ENCODE results near the gene FOXQ1.

FOXQ1 gene

DNA sequence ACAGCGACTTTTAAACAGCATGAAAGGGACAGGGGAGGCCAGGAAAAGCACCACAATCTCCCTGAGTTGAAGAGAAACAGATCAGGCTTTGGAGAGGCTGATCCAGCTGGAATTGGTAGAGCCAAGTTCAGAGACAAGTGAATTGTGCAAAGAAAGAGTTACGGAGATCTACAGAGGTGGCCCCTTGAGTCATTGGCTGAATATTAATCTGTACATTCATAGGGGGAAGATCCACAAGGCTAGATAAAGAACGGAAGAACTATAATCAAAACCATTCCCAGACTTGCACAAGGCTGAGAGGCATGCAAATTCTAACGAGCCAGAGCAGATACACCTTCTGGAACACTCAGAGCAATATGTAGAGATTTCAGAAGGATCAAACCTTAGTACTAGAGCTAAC is 14.2 kb upstream of the FOXQ1 start:
- Histone ChIP-seq H3K27me3 (ENCODE audit: insufficient read depth, poor library complexity, severe bottlenecking) (no peaks in the 10 kb centered on the region), H3K27ac (replicated peaks) (no peak overlapping the region), H3K4me3 (replicated peaks; ENCODE audit: insufficient read depth, low read length) (no peak overlapping the region)
- DNase-seq (ENCODE audit: low read depth in 1 of 2, low spot score in 1 of 2), result no peak
- TF ChIP-seq POLR2AphosphoS5 (IDR thresholded peaks at IDR 0.05; ENCODE audit: low read depth) (no peak), SPI1 (IDR thresholded peaks at IDR 0.05; ENCODE audit: borderline replicate concordance, low read depth) (no peak), GABPA (IDR thresholded peaks at IDR 0.05; ENCODE audit: low read depth) (no peak), CTCF (IDR thresholded peaks at IDR 0.05; ENCODE audit: insufficient read depth, low read length) (no peak)
- TF ChIP-seq, protein P1, sequence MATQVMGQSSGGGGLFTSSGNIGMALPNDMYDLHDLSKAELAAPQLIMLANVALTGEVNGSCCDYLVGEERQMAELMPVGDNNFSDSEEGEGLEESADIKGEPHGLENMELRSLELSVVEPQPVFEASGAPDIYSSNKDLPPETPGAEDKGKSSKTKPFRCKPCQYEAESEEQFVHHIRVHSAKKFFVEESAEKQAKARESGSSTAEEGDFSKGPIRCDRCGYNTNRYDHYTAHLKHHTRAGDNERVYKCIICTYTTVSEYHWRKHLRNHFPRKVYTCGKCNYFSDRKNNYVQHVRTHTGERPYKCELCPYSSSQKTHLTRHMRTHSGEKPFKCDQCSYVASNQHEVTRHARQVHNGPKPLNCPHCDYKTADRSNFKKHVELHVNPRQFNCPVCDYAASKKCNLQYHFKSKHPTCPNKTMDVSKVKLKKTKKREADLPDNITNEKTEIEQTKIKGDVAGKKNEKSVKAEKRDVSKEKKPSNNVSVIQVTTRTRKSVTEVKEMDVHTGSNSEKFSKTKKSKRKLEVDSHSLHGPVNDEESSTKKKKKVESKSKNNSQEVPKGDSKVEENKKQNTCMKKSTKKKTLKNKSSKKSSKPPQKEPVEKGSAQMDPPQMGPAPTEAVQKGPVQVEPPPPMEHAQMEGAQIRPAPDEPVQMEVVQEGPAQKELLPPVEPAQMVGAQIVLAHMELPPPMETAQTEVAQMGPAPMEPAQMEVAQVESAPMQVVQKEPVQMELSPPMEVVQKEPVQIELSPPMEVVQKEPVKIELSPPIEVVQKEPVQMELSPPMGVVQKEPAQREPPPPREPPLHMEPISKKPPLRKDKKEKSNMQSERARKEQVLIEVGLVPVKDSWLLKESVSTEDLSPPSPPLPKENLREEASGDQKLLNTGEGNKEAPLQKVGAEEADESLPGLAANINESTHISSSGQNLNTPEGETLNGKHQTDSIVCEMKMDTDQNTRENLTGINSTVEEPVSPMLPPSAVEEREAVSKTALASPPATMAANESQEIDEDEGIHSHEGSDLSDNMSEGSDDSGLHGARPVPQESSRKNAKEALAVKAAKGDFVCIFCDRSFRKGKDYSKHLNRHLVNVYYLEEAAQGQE (IDR thresholded peaks at IDR 0.05; ENCODE audit: insufficient replicate concordance, low read depth), result no peak

GRCh38 chr6:1298768-1299167 is 13.1 kb upstream of the FOXQ1 start:
- Histone ChIP-seq H3K4me3 (replicated peaks; ENCODE audit: insufficient read depth, low read length) (no peak overlapping the region), H3K27ac (replicated peaks) (no peak overlapping the region), H3K27me3 (ENCODE audit: insufficient read depth, poor library complexity, severe bottlenecking) (no peaks in the 10 kb centered on the region)
- no peak for DNase-seq (ENCODE audit: low read depth in 1 of 2, low spot score in 1 of 2)
- TF ChIP-seq GABPA (IDR thresholded peaks at IDR 0.05; ENCODE audit: low read depth) (no peak), POLR2AphosphoS5 (IDR thresholded peaks at IDR 0.05; ENCODE audit: low read depth) (no peak), CTCF (IDR thresholded peaks at IDR 0.05; ENCODE audit: insufficient read depth, low read length) (no peak)
- TF ChIP-seq, protein P1 (IDR thresholded peaks at IDR 0.05; ENCODE audit: insufficient replicate concordance, low read depth), result no peak

- no peak for TF ChIP-seq CTCF (IDR thresholded peaks at IDR 0.05; ENCODE audit: insufficient read depth, low read length)
- TF ChIP-seq SPI1 (IDR thresholded peaks at IDR 0.05; ENCODE audit: borderline replicate concordance, low read depth), result no peak
- TF ChIP-seq POLR2AphosphoS5 (IDR thresholded peaks at IDR 0.05; ENCODE audit: low read depth), result no peak
- no peak for TF ChIP-seq GABPA (IDR thresholded peaks at IDR 0.05; ENCODE audit: low read depth)
- no peak for DNase-seq (ENCODE audit: low read depth in 1 of 2, low spot score in 1 of 2)
- Histone ChIP-seq H3K4me3 (replicated peaks; ENCODE audit: insufficient read depth, low read length) (no peak overlapping the region), H3K27me3 (ENCODE audit: insufficient read depth, poor library complexity, severe bottlenecking) (peaks cover 22% of the 10 kb centered on the region), H3K27ac (replicated peaks) (no peak overlapping the region)
Observed at GRCh38 chr6:1306133-1306532, 5.8 kb upstream of the FOXQ1 start.

DNA sequence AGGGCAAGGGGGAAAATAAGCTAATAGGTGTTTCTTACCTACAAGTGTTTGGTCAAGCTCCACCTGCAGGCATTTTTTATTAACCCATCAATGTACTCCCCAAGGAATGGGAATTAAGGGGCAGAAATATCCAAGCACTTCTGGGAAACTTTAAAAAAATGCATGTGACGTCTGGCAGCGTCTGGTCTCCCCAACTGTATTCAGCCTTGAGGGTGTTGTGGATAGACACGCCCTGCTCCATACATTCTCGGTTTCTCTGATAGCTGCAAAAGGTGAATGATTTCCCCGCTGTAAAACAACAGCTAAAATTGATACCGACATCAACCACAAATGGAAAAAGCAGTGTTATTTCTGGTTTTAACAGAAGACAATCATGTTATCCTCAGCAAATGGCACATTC is 2.5 kb upstream of the FOXQ1 start:
- DNase-seq (ENCODE audit: low read depth in 1 of 2, low spot score in 1 of 2), result no peak
- Histone ChIP-seq H3K4me3 (replicated peaks; ENCODE audit: insufficient read depth, low read length) (no peak overlapping the region), H3K27ac (replicated peaks) (no peak overlapping the region), H3K27me3 (ENCODE audit: insufficient read depth, poor library complexity, severe bottlenecking) (peaks cover 43% of the 10 kb centered on the region)
- TF ChIP-seq SPI1 (IDR thresholded peaks at IDR 0.05; ENCODE audit: borderline replicate concordance, low read depth), result no peak
- no peak for TF ChIP-seq GABPA (IDR thresholded peaks at IDR 0.05; ENCODE audit: low read depth)
- no peak for TF ChIP-seq CTCF (IDR thresholded peaks at IDR 0.05; ENCODE audit: insufficient read depth, low read length)
- no peak for TF ChIP-seq POLR2AphosphoS5 (IDR thresholded peaks at IDR 0.05; ENCODE audit: low read depth)
- TF ChIP-seq, protein P1 (IDR thresholded peaks at IDR 0.05; ENCODE audit: insufficient replicate concordance, low read depth), result no peak

All from HL-60 (cell line).